B cell (primary cell): ENCODE measurements around the gene ZNF471. TPM values are rescaled to one million over a fixed set of nuclear protein-coding genes. Genes with fewer than 3 reads are reported as not detected.

Experiments
- ATAC-seq: fragments of 200-7000 bp; cut with Tn5 transposase; one replicate; pipeline ENCODE4 v1.10.0; 2021; ENCODE audit warnings: low read depth, mild to moderate bottlenecking, moderate number of reproducible peaks, moderate library complexity
- CTCF ChIA-PET: fragments of 350-600 bp; sonication (Branson Sonifier 250); formaldehyde crosslinking; loops from one replicate; lab custom pipeline; 2021; ENCODE audit warnings: antibody characterized with exemption, inconsistent platforms; lab: Charles Lee
- POLR2A ChIA-PET: fragments of 350-600 bp; sonication (Branson Sonifier 250); formaldehyde crosslinking; loops from one replicate; lab custom pipeline; 2021; ENCODE audit warnings: antibody characterized with exemption; lab: Charles Lee
- DNase-seq: peaks from one replicate; pipeline ENCODE4 v3.0.0; 2013
- H2AFZ ChIP-seq: 2 replicates; pipeline ENCODE4 v1.6.1; 2012; ENCODE audit warnings: mild to moderate bottlenecking, low read depth, low read length; ENCODE audit not compliant: insufficient read depth, poor library complexity, severe bottlenecking
- H3K27ac ChIP-seq, 2 donors: 1 replicate in 1 of 2; 2 replicates in 1 of 2; pipeline ENCODE4 v1.5.1; 2012 to 2013; ENCODE audit warnings: low read length in 2 of 2, mild to moderate bottlenecking in 2 of 2, moderate library complexity in 1 of 2
- H3K27me3 ChIP-seq, 4 experiments: fragments of 200-600 bp in 1 of 4; sonication (generic) in 1 of 4; replicated peaks in 1 of 4; 1 replicate in 2 of 4; 2 replicates in 2 of 4; pipeline versions ENCODE4 v1.6.1 to v1.7.0; 2013 to 2016; ENCODE audit warnings: low read length in 3 of 4, mild to moderate bottlenecking in 2 of 4, mixed read lengths in 1 of 4, moderate library complexity in 1 of 4; ENCODE audit not compliant: insufficient read depth in 4 of 4, control insufficient read depth in 3 of 4; ENCODE audit errors: control extremely low read depth in 1 of 4
- H3K36me3 ChIP-seq, 2 experiments: replicated peaks in 1 of 2; 1 replicate in 1 of 2; 2 replicates in 1 of 2; pipeline versions ENCODE4 v1.6.1 to v1.7.1; 2013; ENCODE audit warnings: low read length in 1 of 2; ENCODE audit not compliant: insufficient read depth in 2 of 2, control insufficient read depth in 1 of 2; ENCODE audit errors: control extremely low read depth in 1 of 2, extremely low read depth in 1 of 2
- H3K4me1 ChIP-seq, 2 donors: fragments of 200-600 bp in 1 of 2; sonication (generic) in 1 of 2; 1 replicate in 1 of 2; 2 replicates in 1 of 2; pipeline versions ENCODE4 v1.5.1 to v1.6.1; 2013 to 2017; ENCODE audit warnings: low read length in 2 of 2; ENCODE audit not compliant: control insufficient read depth in 2 of 2, insufficient read depth in 2 of 2
- H3K4me2 ChIP-seq: replicated peaks from 2 replicates; pipeline ENCODE3; 2012; ENCODE audit warnings: mild to moderate bottlenecking, low read depth, low read length; ENCODE audit not compliant: poor library complexity, severe bottlenecking
- H3K4me3 ChIP-seq, 5 experiments: fragments of 200-600 bp in 1 of 5; sonication (generic) in 1 of 5; 1 replicate in 3 of 5; 2 replicates in 2 of 5; pipeline versions ENCODE4 v1.5.1 to v1.7.0; 2011 to 2016; ENCODE audit warnings: low read length in 4 of 5, mild to moderate bottlenecking in 4 of 5, low read depth in 2 of 5, control low read depth in 1 of 5, moderate library complexity in 1 of 5; ENCODE audit not compliant: insufficient read depth in 1 of 5; ENCODE audit errors: control extremely low read depth in 1 of 5, extremely low read depth in 1 of 5
- H3K79me2 ChIP-seq: fragments of 200-600 bp; sonication (generic); one replicate; pipeline ENCODE4 v1.6.0; 2016; ENCODE audit warnings: low read length; ENCODE audit not compliant: control insufficient read depth, insufficient read depth
- H3K9ac ChIP-seq: fragments of 200-600 bp; sonication (generic); 2 replicates; pipeline ENCODE4 v1.6.1; 2017; ENCODE audit warnings: mild to moderate bottlenecking, low read length, moderate library complexity
- H3K9me3 ChIP-seq, 3 donors: one replicate each; pipeline versions ENCODE4 v1.6.1 to v1.7.1; 2013; ENCODE audit warnings: low read length in 2 of 3; ENCODE audit not compliant: control insufficient read depth in 2 of 3, insufficient read depth in 1 of 3; ENCODE audit errors: control extremely low read depth in 1 of 3
- H4K20me1 ChIP-seq: 2 replicates; pipeline ENCODE4 v1.6.0; 2012; ENCODE audit warnings: mild to moderate bottlenecking, low read length; ENCODE audit not compliant: insufficient read depth, control insufficient read depth, poor library complexity, severe bottlenecking
- H3K27ac Mint-ChIP-seq: one replicate; pipeline ENCODE4 v1.8.0; 2021; ENCODE audit warnings: mixed read lengths
- H3K27me3 Mint-ChIP-seq: one replicate; pipeline ENCODE4 v1.8.0; 2021; ENCODE audit warnings: mixed read lengths
- H3K4me1 Mint-ChIP-seq: one replicate; pipeline ENCODE4 v1.8.0; 2021; ENCODE audit warnings: mixed read lengths
- H3K4me3 Mint-ChIP-seq: one replicate; pipeline ENCODE4 v1.8.0; 2021; ENCODE audit warnings: mixed read lengths
- H3K9me3 Mint-ChIP-seq: one replicate; pipeline ENCODE4 v1.8.0; 2022; ENCODE audit warnings: mixed read lengths; ENCODE audit not compliant: insufficient read depth
- EZH2 ChIP-seq: IDR thresholded peaks from 2 replicates; pipeline ENCODE4 v1.6.1; 2012; ENCODE audit warnings: borderline replicate concordance, low read depth, mild to moderate bottlenecking, moderate library complexity, low read length; ENCODE audit not compliant: insufficient read depth, poor library complexity, severe bottlenecking
- WGBS: methylation state at CpG from one replicate; pipeline ENCODE4 v1.1.5; 2013; ENCODE audit warnings: missing lambda C conversion rate; ENCODE audit not compliant: insufficient coverage; 5-methylcytosine and 5-hydroxymethylcytosine counted together
- intact Hi-C: fragments of 100-400 bp; cut with micrococcal nuclease; formaldehyde crosslinking; loops from one replicate; pipeline ENCODE4 v1.10.0; 2022
- polyA plus RNA-seq: library from polyadenylated mRNA; depleted of rRNA; stranded (reverse); fragments of >200 nt; gene quantifications from 2 replicates; pipeline ENCODE4 v1.2.3, GENCODE V29; 2012
- total RNA-seq, 2 donors: library from RNA; stranded (reverse); fragments of 120-200 nt in 1 of 2; gene quantifications; 1 replicate in 1 of 2; 2 replicates in 1 of 2; pipeline versions ENCODE4 v1.2.3 to v1.2.4, GENCODE V29; 2013 to 2022
- TF ChIP-seq, protein P1 (sequence below): fragments of 200-600 bp; IDR thresholded peaks from one replicate; pipeline ENCODE4 v1.8.0; 2022; ENCODE audit warnings: antibody characterized with exemption, mild to moderate bottlenecking

ZNF471 gene
- total and polyA plus RNA-seq, 2 donors (not counting 1 experiment from before 2014, with no cell fraction given) = 0.91 to 5.9 TPM

DNA sequence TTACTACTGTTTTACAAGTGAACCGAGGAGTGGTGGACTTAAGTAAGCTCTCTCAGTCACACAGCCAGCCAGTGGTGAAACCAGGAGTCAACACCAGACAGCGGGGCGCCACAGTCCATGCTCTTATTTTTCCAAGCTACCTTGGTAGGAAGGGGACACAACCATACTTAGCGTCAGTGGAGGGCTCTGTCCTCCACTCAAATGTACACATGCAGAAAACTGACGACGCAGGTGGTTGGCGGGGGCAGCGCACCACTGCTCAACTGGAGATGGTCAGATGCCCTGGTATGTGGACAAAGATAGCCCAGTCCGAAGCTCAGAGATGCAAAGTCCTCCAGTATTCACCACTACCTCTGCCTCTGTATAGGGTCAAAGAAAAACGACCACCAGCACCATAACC lies 31.6 kb upstream of the ZNF471 start:
- Histone ChIP-seq H3K4me3 (peak overlapping the region in 2 of 5 experiments; percentile 70 to 76), H3K9me3 (peaks cover 8 to 70% (median 16%) of the 10 kb centered on the region in 3 donors), H2AFZ (no peak overlapping the region), H3K27me3 (no peaks in the 10 kb centered on the region), H3K36me3 (no peaks in the 10 kb centered on the region), H3K27ac (peak overlapping the region; percentile 87 to 94), H4K20me1 (no peaks in the 10 kb centered on the region), H3K4me1 (peaks cover 11 to 20% of the 10 kb centered on the region in 2 donors), H3K4me2 (peak overlapping the region; percentile 76), H3K79me2 (peaks cover 52% of the 10 kb centered on the region), H3K9ac (peak overlapping the region; percentile 81)
- Mint-ChIP-seq H3K4me3 (peak overlapping the region; percentile 99), H3K27ac (no peak overlapping the region), H3K4me1 (peaks cover 18% of the 10 kb centered on the region), H3K9me3 (peaks cover 33% of the 10 kb centered on the region), H3K27me3 (peaks cover 19% of the 10 kb centered on the region)
- ChIA-PET POLR2A (no interaction called here), CTCF (no interaction called here)
- ATAC-seq = no peak
- no peak for DNase-seq
- intact Hi-C loops = loop anchor here (2.0 kb wide), 2 partner anchors 71 to 83 kb away; partner anchors contain the start of genes ZNF582 and ZNF583
- TF ChIP-seq, protein P1, sequence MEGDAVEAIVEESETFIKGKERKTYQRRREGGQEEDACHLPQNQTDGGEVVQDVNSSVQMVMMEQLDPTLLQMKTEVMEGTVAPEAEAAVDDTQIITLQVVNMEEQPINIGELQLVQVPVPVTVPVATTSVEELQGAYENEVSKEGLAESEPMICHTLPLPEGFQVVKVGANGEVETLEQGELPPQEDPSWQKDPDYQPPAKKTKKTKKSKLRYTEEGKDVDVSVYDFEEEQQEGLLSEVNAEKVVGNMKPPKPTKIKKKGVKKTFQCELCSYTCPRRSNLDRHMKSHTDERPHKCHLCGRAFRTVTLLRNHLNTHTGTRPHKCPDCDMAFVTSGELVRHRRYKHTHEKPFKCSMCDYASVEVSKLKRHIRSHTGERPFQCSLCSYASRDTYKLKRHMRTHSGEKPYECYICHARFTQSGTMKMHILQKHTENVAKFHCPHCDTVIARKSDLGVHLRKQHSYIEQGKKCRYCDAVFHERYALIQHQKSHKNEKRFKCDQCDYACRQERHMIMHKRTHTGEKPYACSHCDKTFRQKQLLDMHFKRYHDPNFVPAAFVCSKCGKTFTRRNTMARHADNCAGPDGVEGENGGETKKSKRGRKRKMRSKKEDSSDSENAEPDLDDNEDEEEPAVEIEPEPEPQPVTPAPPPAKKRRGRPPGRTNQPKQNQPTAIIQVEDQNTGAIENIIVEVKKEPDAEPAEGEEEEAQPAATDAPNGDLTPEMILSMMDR = no peak
- TF ChIP-seq EZH2 = no peak
- WGBS = 96% methylated on average over 6 of the region's 10 CpGs

DNA sequence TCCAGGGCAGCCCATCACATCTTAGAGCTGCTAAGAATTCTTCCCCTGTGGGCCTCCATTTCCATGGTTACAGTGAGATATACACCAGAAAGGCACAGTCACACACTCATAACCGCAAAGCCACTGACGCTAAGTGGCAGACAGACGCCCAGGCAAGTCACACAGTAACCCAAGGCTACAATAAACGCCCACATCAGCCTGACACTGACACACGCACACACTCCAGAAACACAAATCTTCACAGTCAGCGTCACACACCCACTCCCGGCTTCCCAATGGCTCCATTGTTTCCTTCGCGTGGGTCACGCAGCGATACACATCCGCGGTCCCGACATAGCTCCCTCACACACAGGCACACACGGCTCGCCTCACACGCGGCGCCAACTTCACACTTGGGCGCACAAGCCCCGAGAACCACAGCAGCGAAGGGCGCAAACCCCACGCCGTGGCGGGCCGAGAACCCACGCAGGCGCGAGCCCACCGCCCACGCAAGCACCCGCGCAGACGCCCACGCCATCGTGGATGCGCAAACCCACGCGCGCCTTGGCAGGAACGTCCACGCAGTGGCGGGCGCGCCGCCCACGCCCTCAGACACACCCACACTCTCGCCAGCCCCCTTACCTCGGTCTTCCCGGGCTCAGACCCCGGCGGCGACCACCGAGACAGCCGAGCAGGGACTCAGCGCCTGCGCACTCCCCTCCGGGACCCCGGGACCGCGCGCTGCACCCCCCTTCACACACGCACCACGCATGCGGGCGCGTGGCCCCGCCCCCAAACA lies 30.8 kb upstream of the ZNF471 start, which contains the start of gene ZNF667:
Gene ZNF667, minus strand, starts transcription at position 695 of the 778 bp plus-strand sequence. CDS start 14,975 bp downstream, outside the sequence.
- H3K79me2 ChIP-seq = peaks cover 59% of the 10 kb centered on the region
- peak within 1 kb of the TSS; percentile 76 for H3K4me2 ChIP-seq
- peak within 1 kb of the TSS; percentile 87 to 94 for H3K27ac ChIP-seq
- H3K4me3 ChIP-seq = peak within 1 kb of the TSS; percentile 69 to 76 (median 70)
- Mint-ChIP-seq H3K27ac (peak within 1 kb of the TSS; percentile 94), H3K27me3 (peaks cover 19% of the 10 kb centered on the region), H3K4me3 (peak within 1 kb of the TSS; percentile 99), H3K9me3 (peaks cover 31% of the 10 kb centered on the region), H3K4me1 (peaks cover 18% of the 10 kb centered on the region)
- 7% methylated on average over 69 of the region's 69 CpGs for WGBS
- peak; percentile 81 for DNase-seq
- H3K9me3 ChIP-seq = peaks cover 9 to 67% (median 14%) of the 10 kb centered on the region in 3 donors
- CTCF ChIA-PET = no interaction called here
- peak within 1 kb of the TSS; percentile 81 for H3K9ac ChIP-seq
- H3K36me3 ChIP-seq = no peaks in the 10 kb centered on the region
- POLR2A ChIA-PET = no interaction called here
- TF ChIP-seq, protein P1 = no peak
- no peak for TF ChIP-seq EZH2
- ATAC-seq = no peak
- H4K20me1 ChIP-seq = no peaks in the 10 kb centered on the region
- peaks cover 11 to 20% of the 10 kb centered on the region in 2 donors for H3K4me1 ChIP-seq
- intact Hi-C loops = loop anchor here (2.0 kb wide), 2 partner anchors 72 to 84 kb away; partner anchors contain the start of genes ZNF582 and ZNF583
- H2AFZ ChIP-seq = peak within 1 kb of the TSS; percentile 74
- no peaks in the 10 kb centered on the region for H3K27me3 ChIP-seq
